Uterus (tissue), 4 donors: ENCODE data around the gene RAD51B. TPM values are rescaled to one million over a fixed set of nuclear protein-coding genes. Genes with fewer than 3 reads are reported as not detected.
A peak's percentile ranks its signal among the peaks of the same experiment; 100 is the strongest.

Experiments used
- DNase-seq, 2 donors: peaks; one replicate each; pipeline ENCODE4 v3.0.0-alpha.2; 2019 to 2020
- H3K27ac ChIP-seq, 2 donors: fragments of 200-600 bp; sonication (generic); 1 replicate in 1 of 2; 2 replicates in 1 of 2; pipeline ENCODE4 v1.5.1; 2016 to 2018
- H3K27me3 ChIP-seq, 2 donors: fragments of 200-600 bp; sonication (generic); one replicate each; pipeline ENCODE4 v1.5.1; 2018 to 2019; ENCODE audit warnings: control low read depth in 1 of 2
- H3K36me3 ChIP-seq, 2 donors: fragments of 200-600 bp; sonication (generic); one replicate each; pipeline ENCODE4 v1.5.1; 2019; ENCODE audit warnings: control low read depth in 1 of 2
- H3K4me1 ChIP-seq, 2 donors: fragments of 200-600 bp; sonication (generic); one replicate each; pipeline ENCODE4 v1.5.1; 2018 to 2019; ENCODE audit warnings: control low read depth in 1 of 2
- H3K4me3 ChIP-seq, 2 donors: fragments of 200-600 bp; sonication (generic); 1 replicate in 1 of 2; 2 replicates in 1 of 2; pipeline ENCODE4 v1.5.1; 2018 to 2019; ENCODE audit warnings: mild to moderate bottlenecking in 1 of 2
- H3K9me3 ChIP-seq, 2 donors: fragments of 200-600 bp; sonication (generic); one replicate each; pipeline ENCODE4 v1.5.1; 2019; ENCODE audit warnings: control low read depth in 1 of 2
- POLR2A ChIP-seq, 2 donors: fragments of 450-650 bp; IDR thresholded peaks; one replicate each; pipeline ENCODE4 v1.6.1; 2016; ENCODE audit warnings: antibody characterized with exemption in 2 of 2, mild to moderate bottlenecking in 1 of 2, moderate library complexity in 1 of 2
- intact Hi-C: fragments of 100-400 bp; cut with DNase I; formaldehyde crosslinking; loops from one replicate; pipeline ENCODE4 v1.15.1; 2023; ENCODE audit warnings: low total_unique reads
- total RNA-seq, 4 donors: library from RNA; depleted of rRNA in 3 of 4; stranded (reverse); fragments of >200 nt in 3 of 4; gene quantifications; one replicate each; pipeline versions ENCODE4 v1.1.0 to v1.2.4, GENCODE V29; 2014 to 2023
- TF ChIP-seq, protein P1 (sequence below), 4 experiments: fragments of 200-600 bp in 2 of 4; fragments of 450-650 bp in 2 of 4; sonication (generic) in 2 of 4; IDR thresholded peaks; one replicate each; pipeline ENCODE4 v1.5.1; 2016 to 2019; ENCODE audit warnings: antibody characterized with exemption in 4 of 4, mild to moderate bottlenecking in 2 of 4, moderate library complexity in 1 of 4
- donor health status: DM: yes; HTN: yes; CAD: no.

RAD51B gene
- total RNA-seq, 4 donors from 2014 or later, result 29.5 to 100.0 (median 70.3) TPM

DNA sequence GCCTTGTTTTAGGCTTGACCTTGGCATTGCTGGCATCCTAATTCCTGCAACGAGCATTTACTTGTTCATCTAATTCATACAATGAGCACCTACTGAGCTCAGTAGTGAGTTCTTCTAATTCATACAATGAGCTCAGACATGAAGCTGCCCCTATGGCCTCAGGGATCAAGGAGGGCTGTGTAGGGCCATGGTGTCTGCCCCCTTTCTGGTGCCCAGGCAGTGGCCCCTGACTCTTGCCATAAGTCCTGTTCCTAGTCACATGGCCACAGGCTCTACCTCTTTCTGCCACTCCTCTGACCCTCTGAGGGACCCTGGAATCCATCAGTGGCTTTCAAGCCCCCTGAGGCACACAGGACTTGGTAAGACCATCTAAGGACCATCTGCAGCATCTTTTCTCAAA lies 824.5 kb downstream of the RAD51B start:
- DNase-seq, result peak in 1 of 2 donors; percentile 12
- intact Hi-C loops, result no loop called here
- no peaks in the 10 kb centered on the region for H3K9me3 ChIP-seq
- peak overlapping the region; percentile 40 to 70 for H3K27ac ChIP-seq
- H3K36me3 ChIP-seq, result no peaks in the 10 kb centered on the region
- no peak overlapping the region for H3K4me3 ChIP-seq
- no peak for TF ChIP-seq POLR2A (IDR thresholded peaks at IDR 0.05)
- TF ChIP-seq, protein P1, sequence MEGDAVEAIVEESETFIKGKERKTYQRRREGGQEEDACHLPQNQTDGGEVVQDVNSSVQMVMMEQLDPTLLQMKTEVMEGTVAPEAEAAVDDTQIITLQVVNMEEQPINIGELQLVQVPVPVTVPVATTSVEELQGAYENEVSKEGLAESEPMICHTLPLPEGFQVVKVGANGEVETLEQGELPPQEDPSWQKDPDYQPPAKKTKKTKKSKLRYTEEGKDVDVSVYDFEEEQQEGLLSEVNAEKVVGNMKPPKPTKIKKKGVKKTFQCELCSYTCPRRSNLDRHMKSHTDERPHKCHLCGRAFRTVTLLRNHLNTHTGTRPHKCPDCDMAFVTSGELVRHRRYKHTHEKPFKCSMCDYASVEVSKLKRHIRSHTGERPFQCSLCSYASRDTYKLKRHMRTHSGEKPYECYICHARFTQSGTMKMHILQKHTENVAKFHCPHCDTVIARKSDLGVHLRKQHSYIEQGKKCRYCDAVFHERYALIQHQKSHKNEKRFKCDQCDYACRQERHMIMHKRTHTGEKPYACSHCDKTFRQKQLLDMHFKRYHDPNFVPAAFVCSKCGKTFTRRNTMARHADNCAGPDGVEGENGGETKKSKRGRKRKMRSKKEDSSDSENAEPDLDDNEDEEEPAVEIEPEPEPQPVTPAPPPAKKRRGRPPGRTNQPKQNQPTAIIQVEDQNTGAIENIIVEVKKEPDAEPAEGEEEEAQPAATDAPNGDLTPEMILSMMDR (IDR thresholded peaks at IDR 0.05), result no peak
- H3K4me1 ChIP-seq, result peaks cover 1 to 3% of the 10 kb centered on the region in 2 donors
- H3K27me3 ChIP-seq, result no peaks in the 10 kb centered on the region

- intact Hi-C loops, result no loop called here
- no peak for DNase-seq
- Histone ChIP-seq H3K27ac (peak overlapping the region in 1 of 2 donors; percentile 70), H3K27me3 (no peaks in the 10 kb centered on the region), H3K36me3 (no peaks in the 10 kb centered on the region), H3K9me3 (no peaks in the 10 kb centered on the region), H3K4me1 (no peaks in the 10 kb centered on the region), H3K4me3 (no peak overlapping the region)
- TF ChIP-seq POLR2A (IDR thresholded peaks at IDR 0.05), result no peak
- TF ChIP-seq, protein P1 (IDR thresholded peaks at IDR 0.05), result no peak
Measured at GRCh38 chr14:68645371-68645770, 825.8 kb downstream of the RAD51B start.

DNA sequence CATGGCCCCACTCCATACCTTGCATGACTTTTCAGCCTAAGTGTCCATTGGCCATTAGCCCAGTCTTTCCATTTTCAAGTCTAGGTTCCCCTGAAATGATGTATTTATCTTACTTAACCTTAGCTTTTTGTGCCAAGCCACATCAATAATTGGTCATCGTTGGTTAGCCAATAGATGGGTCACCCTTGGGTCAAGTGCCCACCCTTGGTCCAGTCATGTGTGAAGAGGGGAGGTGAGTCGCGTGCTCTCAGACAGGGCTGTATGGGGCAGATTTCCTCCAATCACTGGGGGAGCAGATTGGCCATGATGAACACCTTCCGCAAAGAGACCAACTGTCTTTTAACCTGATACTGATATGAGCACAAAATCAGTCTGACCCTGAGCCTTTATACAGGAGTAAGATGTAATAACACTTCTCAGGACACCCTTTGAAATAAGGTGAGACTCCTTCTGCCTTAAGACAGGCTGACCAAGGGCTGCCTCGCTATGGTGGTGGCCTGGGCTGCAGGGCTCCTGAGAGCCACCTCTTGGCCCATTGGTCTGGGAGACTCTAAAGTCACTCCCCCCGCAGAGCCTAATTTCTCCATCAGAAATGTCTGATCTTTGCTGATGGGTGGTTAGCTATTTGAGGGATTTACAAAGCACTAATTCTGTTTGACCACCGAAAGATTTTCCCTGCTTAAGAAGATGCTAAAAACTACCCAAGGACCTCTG lies 830.1 kb downstream of the RAD51B start:
- peaks cover 0 to 6% of the 10 kb centered on the region in 2 donors for H3K4me1 ChIP-seq
- H3K9me3 ChIP-seq, result no peaks in the 10 kb centered on the region
- DNase-seq, result no peak
- no peak for TF ChIP-seq POLR2A (IDR thresholded peaks at IDR 0.05)
- TF ChIP-seq, protein P1 (IDR thresholded peaks at IDR 0.05), result no peak
- H3K4me3 ChIP-seq, result no peak overlapping the region
- no peaks in the 10 kb centered on the region for H3K27me3 ChIP-seq
- intact Hi-C loops, result no loop called here
- no peaks in the 10 kb centered on the region for H3K36me3 ChIP-seq
- H3K27ac ChIP-seq, result peak overlapping the region; percentile 88 to 94

DNA sequence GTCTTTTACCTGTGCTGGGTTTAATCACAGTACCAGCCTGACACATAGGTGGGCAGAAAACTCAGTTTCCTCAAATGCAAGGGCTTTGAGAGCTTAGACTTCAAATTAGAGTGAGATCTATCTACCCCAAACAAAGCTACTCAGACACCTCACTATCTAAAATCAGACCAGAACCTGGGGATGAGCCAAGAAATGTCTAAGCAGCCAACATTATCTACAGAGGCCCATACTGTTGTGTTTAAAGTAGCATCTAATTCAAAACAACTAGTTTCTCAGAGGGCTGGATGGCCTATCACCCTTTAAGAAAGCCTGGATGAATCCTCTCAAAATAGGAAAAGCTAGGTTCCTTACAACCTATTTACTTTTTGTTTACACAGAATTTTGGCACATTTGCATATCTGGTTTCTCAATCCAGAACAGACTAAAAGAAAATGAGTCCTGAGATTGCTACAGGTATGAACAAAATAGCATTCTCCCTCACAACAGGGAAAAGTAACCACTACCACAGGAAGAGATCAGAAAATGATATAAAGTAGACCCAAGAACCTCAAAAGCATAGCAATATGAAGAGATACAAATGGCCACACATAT lies 830.9 kb downstream of the RAD51B start:
- intact Hi-C loops, result no loop called here
- Histone ChIP-seq H3K4me1 (peaks cover 8 to 10% of the 10 kb centered on the region in 2 donors), H3K27ac (peak overlapping the region; percentile 88 to 94), H3K36me3 (no peaks in the 10 kb centered on the region), H3K4me3 (no peak overlapping the region), H3K9me3 (no peaks in the 10 kb centered on the region), H3K27me3 (no peaks in the 10 kb centered on the region)
- DNase-seq, result no peak
- TF ChIP-seq, protein P1 (IDR thresholded peaks at IDR 0.05), result no peak
- no peak for TF ChIP-seq POLR2A (IDR thresholded peaks at IDR 0.05)

GRCh38 chr14:68651075-68651474 lies 831.5 kb downstream of the RAD51B start:
- H3K27me3 ChIP-seq, result no peaks in the 10 kb centered on the region
- H3K36me3 ChIP-seq, result no peaks in the 10 kb centered on the region
- intact Hi-C loops, result no loop called here
- TF ChIP-seq, protein P1 (IDR thresholded peaks at IDR 0.05), result no peak
- no peak for TF ChIP-seq POLR2A (IDR thresholded peaks at IDR 0.05)
- no peak overlapping the region for H3K4me3 ChIP-seq
- peak in 1 of 2 donors; percentile 17 for DNase-seq
- no peaks in the 10 kb centered on the region for H3K9me3 ChIP-seq
- H3K27ac ChIP-seq, result peak overlapping the region; percentile 88 to 94
- peaks cover 10% of the 10 kb centered on the region in 2 donors for H3K4me1 ChIP-seq
